GM19193 (cell line): ENCODE results near the gene NFATC1.

Source experiments
- POLR2A ChIP-seq: IDR thresholded peaks from 4 replicates; pipeline ENCODE4 v1.6.1; 2011; ENCODE audit not compliant: insufficient read depth, insufficient read length; ENCODE audit errors: extremely low read depth

The NFATC1 gene

DNA sequence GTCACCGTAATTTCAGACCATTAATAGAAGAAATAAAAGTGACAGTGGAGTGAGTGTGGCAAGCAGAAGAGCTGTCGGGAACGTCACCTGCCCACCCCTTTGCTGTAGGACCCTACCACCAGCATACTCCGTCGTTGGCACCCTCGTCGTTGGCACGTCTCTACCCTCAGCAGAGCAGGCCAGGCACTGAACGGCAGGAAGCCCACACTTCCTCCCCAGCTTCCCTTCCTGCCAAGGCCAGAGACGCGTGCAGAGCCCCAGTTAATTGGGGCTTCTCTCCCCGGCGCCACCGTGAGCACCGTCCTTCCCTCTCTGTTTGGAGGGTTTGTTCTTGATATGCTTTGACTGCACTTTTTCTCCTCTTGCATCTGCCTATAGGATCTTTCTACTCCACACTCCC lies 27.0 kb upstream of the NFATC1 start:
- TF ChIP-seq POLR2A, result no peak

DNA sequence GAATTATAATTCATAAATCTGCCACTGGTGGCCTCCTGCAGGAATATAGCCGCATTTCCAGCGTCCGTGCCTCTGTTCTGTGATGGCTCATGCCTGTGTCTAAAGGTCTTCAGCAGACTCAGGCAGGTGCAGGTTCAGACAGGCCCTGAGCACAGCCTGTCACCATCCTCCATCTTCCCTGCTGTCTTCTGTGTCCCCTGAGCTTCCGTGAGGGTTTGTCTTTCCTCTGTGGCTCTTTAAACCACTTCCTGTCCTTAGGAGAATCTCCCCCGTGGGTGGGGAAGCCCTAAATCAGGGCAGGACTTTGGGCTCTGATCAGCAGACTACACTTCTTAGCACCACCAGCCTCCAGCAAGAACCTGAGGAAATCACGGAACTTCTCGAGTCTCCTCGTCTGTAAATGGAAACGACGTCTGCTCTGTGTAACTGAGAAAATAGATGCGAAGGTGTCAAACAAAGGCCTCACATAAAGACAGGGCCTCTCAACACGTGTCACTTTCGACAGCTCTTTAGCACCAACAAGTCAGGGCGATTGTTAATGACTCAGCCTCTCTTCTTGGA lies 24.1 kb upstream of the NFATC1 start:
- no peak for TF ChIP-seq POLR2A

DNA sequence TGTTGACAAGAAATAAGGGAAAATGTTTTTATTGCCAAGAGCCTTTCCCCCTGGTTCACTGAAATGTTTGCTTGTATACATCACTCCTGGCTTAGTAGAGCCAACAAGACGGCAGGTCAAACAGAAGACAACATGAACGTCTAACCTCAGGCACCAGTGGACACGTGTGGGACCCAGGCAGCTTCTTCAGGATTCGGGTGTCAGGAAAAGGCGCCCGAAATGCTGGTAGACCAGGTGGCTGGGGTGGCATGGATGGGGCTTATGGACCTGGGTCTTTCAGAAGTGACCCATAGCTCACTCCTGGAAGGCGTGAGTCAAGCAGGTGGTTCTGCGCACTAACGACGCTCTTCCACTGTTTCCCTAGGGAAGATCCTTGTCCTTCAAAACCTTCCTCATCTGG lies 23.3 kb upstream of the NFATC1 start:
- no peak for TF ChIP-seq POLR2A

DNA sequence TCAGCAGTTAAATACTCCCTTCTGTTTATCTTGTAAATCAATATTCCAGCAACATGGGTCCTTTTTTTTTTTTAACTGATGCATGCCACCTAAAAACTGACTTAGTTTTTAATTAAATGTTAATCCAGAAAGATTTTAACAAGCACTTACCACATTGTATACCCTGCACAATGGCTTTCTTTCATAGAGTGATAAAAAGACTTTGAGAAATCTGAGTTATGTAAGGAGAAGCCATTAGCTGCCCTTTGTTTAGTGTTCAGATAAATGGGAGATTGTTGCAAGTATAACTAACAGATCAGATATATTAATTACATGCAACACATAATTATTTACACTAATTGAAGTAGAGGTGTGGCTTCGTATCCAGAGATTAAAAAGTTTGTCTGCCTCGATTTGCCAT lies 22.7 kb upstream of the NFATC1 start:
- no peak for TF ChIP-seq POLR2A

DNA sequence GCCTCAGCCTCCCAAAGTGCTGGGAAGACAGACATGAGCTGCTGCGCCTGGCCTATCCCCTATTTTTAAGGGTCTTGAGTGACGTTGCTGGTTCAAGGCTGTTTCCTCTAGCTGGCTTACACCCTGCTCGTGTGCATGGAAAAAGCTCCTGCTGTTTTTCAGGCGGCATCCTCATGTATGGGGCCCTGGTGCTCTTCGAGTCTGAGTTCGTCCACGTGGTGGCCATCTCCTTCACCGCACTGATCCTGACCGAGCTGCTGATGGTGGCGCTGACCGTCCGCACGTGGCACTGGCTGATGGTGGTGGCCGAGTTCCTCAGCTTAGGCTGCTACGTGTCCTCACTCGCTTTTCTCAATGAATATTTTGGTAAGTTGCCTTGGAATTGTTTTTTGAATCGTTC lies 22.0 kb upstream of the NFATC1 start:
- TF ChIP-seq POLR2A, result no peak

DNA sequence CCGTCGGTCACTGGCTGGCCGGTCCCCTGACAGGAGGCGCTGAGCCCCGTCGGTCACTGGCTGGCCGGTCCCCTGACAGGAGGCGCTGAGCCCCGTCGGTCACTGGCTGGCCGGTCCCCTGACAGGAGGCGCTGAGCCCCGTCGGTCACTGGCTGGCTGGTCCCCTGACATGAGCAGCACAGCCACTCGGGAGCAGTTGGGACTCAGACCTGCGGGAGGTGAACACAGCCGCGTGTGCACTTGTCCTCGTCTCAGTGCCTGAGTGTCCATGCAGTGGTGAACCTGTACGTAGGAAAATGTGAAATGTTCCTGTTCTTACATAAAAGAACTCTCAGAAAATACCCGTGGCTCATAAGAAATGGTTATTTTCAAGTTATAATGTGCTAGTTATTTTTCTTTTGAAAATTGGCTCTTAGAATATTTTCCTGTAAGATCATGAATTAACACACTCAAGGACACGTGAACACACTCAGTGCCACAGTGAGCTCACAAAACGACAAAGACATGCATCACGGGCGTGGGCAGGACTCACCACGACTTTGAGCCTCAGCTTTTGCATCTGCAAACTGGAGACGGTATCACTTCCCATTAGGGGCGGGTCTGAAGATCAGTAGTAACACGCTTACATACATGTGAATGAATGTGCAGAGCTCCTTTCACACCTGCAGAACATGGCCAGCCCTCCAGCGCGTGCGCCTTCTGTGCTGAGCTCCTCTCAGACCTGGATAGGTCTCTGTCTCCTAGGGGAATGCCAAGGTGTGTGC lies 21.1 kb upstream of the NFATC1 start:
- no peak for TF ChIP-seq POLR2A

DNA sequence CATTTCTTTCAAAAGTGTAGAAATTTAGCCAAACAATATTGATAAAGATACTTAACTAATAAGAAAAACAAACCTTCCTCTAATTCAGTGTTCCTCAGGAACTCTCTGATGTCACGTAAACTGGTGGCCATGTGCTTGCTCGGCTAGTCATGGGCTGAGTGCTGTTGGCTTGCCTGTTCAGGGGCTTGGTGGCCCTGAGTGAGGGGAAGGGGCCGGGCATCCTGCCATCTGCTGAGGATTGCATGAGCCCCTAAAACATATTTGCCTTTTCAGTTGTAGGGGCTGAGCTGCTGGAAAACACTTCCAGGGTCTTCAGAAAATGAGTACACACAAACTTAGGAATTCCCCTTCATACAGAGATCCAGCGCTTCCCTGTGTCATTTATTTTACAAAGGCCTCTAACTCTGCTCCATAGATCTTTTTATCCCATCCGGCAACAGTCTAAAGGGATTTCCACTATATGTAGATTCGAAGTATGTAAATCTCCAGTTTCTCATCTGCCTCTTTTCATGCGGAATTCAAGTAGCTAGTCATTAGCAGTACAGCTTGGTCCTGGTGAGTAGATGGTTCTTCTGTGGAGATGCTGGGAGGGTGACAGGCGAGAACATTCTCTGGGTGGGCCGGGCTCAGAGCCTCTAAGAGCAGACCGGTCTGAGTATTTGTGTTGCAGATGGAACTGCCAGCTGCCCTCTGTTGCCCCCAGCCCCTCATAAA lies 20.1 kb upstream of the NFATC1 start:
- TF ChIP-seq POLR2A, result no peak

DNA sequence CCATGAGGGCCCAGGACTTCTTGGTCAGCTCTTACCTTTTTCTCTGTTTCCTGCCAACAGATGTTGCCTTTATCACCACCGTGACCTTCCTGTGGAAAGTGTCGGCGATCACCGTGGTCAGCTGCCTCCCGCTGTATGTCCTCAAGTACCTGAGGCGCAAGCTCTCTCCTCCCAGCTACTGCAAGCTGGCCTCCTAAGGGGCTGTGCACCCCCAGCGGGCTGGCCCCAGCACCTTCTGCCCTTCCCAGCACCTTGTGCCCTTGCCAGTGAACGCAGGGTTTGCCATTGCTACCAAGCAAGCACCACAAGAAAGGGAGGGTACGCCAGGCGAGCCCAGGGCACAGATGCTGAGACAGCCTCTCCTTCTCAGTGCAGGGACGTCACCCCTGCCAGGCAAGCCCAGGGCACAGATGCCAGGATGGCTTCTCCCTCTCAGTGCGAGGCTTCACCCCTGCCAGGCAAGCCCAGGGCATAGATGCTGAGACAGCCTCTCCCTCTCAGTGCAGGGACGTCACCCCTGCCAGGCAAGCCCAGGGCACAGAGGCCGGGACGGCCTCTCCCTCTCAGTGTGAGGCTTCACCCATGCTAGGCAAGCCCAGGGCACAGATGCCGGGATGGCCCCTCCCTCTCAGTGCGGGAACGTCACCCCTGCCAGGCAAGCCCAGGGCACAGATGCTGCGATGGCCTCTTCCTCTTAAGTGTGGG lies 18.4 kb upstream of the NFATC1 start:
- no peak for TF ChIP-seq POLR2A

DNA sequence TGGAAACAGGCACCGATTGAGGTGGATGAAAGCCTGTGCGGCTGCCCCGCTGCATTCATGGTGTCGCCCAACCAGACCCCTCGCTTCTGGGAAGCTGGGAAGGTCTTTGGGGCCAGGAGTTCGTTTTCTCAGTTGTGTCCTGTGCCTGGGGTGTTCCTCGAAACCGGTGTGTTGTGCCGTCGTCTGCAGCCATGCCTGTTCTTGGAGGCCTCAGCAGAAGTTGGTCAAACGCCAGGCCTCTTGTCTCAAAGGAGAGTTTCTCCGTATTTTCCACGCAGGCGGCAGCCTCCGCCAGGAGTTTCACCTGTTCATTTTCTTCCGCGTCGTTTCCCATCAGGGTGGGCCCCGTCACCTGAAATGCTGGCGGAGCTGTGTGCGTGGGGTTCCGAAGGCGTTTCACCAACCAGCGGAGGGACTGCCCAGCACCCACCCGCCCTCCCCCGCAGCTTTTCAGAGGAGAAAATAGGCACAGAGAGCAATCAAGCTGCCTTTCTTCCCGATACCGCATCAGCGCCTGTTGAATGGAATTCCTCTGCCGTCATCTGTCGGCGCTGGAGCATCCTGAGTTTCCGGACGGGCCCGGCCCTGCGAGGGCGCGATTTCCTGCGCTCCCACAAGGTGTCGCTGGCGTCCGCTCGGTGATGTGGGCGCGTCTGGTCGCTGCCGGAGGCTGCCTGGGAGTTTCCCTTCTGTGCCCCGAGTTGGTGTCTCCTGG lies 17.0 kb upstream of the NFATC1 start:
- TF ChIP-seq POLR2A, result no peak

DNA sequence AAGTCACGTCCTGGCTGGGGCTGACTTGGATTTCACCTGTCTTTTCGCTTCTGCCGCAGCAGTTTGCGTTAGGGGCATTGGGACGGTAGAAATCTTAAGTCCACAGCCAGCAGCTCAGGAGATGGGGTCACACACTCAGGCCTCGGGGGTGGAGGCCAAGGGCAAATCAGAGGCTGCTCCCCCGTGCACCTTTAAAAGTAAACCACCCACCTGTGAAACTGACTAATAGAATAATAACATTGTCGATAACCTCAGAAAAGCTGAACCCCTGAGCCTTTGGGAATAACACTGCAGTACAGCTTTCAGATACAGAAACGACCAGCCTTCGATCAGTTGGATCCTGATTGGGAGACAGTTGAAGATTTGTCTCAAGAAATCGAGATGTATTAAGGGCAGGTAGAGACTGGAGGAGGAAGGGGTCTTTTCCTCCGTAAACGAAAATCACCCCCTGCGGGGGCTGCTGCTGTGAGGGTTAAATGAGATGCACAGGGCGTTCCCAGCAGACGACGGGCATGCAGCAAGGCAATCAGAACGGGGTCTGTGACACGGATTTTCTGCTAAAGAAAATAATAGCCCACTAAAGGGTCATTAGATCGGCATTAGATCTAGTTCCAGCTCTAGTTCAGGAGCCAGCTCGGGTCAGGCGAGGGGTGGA lies 16.4 kb upstream of the NFATC1 start:
- no peak for TF ChIP-seq POLR2A

DNA sequence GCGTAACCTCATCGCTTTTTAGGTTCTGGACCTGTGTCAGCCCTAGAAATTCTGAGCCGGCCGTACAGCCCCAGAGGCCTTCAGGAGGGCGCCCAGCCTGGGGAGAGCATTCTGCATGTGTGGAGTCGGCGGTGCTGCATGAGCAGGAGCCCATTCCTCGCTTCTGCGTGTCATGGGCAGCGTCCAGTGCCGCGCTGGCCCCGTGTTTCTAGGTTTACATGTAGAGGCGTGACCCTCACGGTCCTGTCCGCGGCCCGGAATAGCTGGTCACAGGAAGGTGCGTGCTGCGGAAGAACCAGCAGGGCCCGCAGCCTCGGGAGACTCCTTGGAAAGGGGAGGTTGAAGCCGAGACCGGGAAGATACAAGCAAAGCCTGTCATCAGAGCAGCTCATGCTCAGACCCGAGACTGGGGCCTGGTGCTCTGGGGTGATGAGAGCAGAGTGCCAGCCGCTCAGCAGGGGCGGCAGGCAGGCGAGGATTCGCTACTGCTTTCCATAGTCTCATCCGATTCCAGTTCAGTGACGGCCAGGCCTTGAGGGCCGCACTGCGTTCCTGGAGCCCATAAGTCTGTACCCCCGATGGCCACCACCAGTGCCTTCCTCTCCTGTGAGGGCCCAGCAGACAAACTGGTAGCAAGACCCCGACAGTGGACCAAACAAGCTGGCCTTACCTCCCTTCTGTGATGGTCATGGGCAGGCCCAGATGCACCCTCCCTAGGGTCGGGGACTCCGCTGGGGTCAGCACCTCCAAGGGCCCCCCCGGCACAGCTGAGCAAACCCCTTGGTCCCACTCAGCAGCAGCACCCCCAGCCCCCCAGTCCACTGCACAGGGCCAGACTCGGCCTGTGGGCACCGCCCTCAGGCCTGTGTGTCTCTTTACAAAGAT lies 15.6 kb upstream of the NFATC1 start:
- no peak for TF ChIP-seq POLR2A

DNA sequence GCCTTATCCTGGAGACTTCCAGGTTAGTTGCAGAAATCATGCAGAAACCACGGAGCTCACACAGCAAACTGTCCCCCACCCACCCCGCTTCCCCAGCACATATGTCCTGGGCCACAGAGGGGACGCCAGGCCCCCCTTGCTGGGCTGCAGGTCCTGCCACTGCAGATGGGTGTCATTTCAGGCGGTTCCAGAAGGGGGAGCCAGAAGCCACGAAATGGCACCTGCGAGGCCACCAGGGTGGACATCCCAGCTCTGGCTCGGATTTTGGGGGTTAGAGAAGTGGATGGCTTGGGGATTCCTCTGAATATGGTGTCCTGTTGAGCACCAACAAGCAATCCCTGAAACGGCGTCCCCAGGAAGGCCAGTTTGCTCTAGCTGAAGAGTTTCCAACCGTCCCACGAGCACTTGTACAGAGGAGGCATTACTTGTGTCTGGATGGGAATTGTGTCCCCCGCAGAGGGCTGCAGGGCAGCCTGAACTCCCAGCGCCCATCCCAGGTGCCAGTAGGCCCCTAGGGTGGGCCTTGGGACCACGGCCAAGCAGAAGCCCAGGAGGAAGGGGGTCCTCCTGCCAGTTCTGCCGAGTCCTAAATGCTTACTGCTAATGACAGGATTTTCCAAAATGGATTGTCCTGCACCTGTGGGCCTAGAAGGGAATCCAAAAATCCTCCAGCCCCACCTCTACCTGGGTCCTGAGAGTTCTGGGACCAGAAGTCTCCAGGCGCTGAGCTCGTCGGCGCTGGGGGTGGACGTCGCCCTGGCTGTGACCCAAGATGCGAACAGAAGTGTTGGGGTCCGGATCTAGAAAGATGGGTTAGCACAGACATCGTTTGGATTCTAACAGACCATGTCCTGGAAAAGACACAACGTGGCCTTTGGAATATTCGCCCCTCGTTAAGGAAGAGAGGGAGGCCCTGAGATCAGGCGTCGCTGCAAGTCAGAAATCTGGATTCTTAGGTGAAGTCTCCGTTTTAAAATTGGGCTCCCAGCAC lies 14.6 kb upstream of the NFATC1 start:
- no peak for TF ChIP-seq POLR2A
